A549 treated with AZD2906 at 1 μM for 4 hours (cell line): ENCODE results near the gene ZSCAN9. TPM values are rescaled to one million over a fixed set of nuclear protein-coding genes. Genes with fewer than 3 reads are reported as not detected.

Source experiments
- total RNA-seq: library from RNA; stranded (reverse); fragments of 200-300 nt; extraction: Qiagen RNA extraction; gene quantifications from 5 replicates; pipeline ENCODE4 v1.2.3, GENCODE V29; 2022

The ZSCAN9 gene
- total RNA-seq: 6.1 to 8.0 TPM (median 6.8 TPM) in 5 replicates

GRCh38 chr6:28225056-28225834 is at the start of gene ZSCAN9:
Gene ZSCAN9, plus strand, starts transcription at chr6:28225275. Its CDS starts 1,810 bp downstream, at chr6:28227085.

DNA sequence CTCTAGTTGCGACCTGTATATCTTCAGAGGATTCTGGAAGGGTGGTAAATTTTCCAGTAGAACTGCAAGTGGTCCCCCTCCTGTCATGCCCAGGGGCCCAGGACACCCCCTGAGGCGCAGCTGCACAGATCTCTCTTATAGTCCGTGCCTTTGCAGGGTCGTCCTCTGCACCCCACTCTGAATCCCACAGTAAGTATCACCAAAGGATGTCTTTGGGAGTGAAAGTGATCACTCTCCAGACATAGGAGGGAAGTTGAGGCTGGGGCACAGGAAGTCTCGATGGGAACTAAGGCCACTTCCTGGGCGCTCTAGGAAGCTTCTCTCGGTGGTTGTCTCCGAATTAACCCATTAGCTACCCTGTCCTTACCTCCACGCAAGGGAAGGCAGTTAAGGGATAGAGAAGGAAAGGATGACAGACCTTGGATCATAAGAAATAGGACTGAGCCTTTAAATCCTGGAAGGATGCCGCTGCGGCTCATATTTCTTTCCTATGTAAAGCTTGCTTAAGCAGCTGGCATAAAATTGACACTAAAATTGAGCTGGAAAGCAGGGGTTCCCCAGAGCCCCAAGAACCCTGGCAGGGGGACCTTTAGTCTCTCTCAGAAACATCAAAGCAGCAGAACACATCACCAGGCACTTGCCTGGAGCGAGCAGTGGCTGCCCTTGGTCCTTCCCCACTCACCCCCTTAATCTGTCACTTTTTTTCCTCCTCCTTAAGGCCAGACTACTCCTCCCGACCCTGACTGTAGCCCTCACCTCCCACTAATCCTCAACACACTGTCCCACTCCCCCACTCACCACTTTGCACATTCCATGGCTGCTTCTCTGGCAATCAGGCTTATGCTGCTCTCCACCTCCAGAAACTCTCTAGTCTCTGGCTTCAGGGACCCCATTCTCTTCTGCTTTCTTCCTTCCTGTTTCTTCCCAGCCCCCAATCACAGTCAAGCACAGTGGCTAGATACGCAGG is 27.2 kb downstream of the ZSCAN9 start, which contains the start of gene ZKSCAN4:
Gene ZKSCAN4, minus strand, starts transcription at position 261 of the 967 bp plus-strand sequence. CDS start 289 bp downstream, outside the sequence.

GRCh38 chr6:28258877-28259777 is 34.1 kb downstream of the ZSCAN9 start, which contains the start of gene NKAPL:
Gene NKAPL, plus strand, starts transcription at chr6:28259297. Its CDS starts 75 bp downstream, at chr6:28259372.

DNA sequence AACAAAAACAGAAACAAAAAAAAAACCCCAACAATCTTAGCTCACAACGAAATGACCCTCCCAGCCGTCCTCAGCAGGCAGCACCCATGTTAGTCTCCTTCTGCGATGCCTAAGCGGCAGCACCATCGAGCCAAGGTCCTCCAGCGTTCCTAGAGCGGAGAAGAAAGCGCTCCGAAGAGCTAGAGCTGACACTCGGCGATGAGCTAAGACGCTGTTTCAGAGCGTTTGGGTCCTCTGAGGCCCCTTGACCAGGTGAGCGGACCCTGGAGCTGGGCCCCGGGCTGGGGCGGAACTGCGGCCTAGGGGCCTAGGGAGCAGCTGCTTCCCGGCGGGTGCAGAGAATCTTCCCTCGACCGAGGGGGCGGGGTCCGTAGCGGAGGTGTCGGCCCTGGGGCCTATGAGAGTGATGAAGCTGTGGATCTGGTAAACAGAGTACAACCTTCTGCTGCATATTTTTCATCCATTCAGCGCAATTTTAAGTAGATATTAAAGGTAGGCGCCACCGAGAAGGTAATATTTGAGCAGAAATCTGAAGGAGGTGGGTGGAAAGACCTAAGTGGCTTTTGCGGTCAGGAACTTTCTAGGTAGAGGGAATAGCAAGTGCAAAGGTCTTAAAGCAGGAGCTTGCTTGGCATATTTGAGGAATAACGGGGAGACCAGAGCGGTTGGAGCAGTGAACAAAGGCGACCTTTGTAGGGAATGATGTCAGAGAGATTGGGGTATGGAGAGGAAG is 42.1 kb downstream of the ZSCAN9 start, which contains the start of gene ZSCAN26:
Gene ZSCAN26, plus strand, starts transcription at position 182 of the 733 bp plus-strand sequence. CDS start 4,777 bp downstream, outside the sequence.

DNA sequence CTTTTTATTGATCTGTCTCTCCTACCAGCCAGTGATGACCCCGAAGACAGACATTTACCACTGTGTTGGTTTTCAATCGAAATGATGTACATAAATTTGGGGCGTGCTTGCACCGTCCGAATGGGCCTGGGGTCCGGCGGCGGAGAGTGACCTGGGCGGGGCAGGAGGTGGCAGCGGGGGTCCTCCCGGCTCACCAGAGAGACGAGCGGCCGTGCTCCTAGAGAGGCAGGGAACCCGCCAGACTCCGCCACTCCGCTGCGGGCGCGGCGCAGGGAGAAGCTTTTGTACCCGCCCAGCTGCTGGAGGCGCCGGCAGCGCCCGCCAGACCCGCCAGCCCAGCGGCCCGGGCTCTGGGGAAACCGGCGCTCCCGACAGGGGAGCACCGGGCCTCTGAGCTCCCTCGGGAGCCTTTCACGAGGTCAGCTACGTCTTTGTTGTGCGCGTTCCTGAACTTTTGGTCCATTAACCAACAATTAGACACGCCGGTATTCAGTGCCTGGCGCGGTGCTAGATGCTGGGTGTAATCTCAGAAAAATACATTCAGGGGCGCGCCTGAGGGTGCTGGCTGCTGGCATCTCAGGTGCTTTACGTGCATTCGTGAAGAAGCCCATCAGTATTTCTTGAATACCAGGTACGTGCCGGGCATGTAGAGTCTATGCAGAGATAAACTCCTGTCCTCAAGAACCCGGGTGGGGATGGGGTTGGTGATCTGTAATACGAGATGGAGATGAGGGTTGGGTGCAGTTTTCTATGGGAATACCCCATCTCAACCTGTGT is 56.4 kb downstream of the ZSCAN9 start, which contains the start of gene PGBD1:
Gene PGBD1, plus strand, starts transcription at position 285 of the 777 bp plus-strand sequence. CDS start 2,242 bp downstream, outside the sequence.

Other genes starting within 250 kb of the ZSCAN9 start
- gene ZNF165, start 144.7 kb upstream of the ZSCAN9 start, total RNA-seq: 0.74 to 0.99 TPM (median 0.85 TPM) in 5 replicates
- gene ZSCAN16, start 100.7 kb upstream of the ZSCAN9 start, total RNA-seq: 3.6 to 4.7 TPM (median 4.0 TPM) in 5 replicates
- 3.2 to 5.5 TPM (median 4.8 TPM) in 5 replicates for gene ZKSCAN8, start 83.4 kb upstream of the ZSCAN9 start, total RNA-seq
- 2.6 to 2.7 TPM (median 2.7 TPM) in 5 replicates for gene ZKSCAN4, start 27.0 kb downstream of the ZSCAN9 start, total RNA-seq
- gene NKAPL, start 34.0 kb downstream of the ZSCAN9 start, total RNA-seq: not detected in 5 replicates
- 3.6 to 5.4 TPM (median 4.2 TPM) in 5 replicates for gene ZSCAN26, start 41.9 kb downstream of the ZSCAN9 start, total RNA-seq
- gene PGBD1, start 56.3 kb downstream of the ZSCAN9 start, total RNA-seq: 4.1 to 5.4 TPM (median 4.7 TPM) in 5 replicates
- gene ZSCAN31, start 110.9 kb downstream of the ZSCAN9 start, total RNA-seq: 1.5 to 2.2 TPM (median 1.8 TPM) in 5 replicates
- gene ZKSCAN3, start 124.7 kb downstream of the ZSCAN9 start, total RNA-seq: 1.4 to 1.9 TPM (median 1.7 TPM) in 5 replicates
- gene ZSCAN12, start 174.5 kb downstream of the ZSCAN9 start, total RNA-seq: 1.3 to 1.9 TPM (median 1.6 TPM) in 5 replicates
- gene ZSCAN23, start 218.2 kb downstream of the ZSCAN9 start, total RNA-seq: not detected in 5 replicates